ENCODE measurements around the gene EFNA3.
A peak's percentile ranks its signal among the peaks of the same experiment; 100 is the strongest.

The EFNA3 gene

GRCh38 chr1:155064832-155065429 is 13.7 kb upstream of the EFNA3 start:
- no peak overlapping the region for H2AK5ac ChIP-seq (ENCODE audit: low read length, severe bottlenecking)
- H2BK120ac ChIP-seq (ENCODE audit: low read depth, low read length), result no peak overlapping the region
- no peak overlapping the region for H2BK15ac ChIP-seq (ENCODE audit: low read depth, poor library complexity, severe bottlenecking)
- H2AFZ ChIP-seq (ENCODE audit: low read depth, low read length), result no peak overlapping the region
- no peaks in the 10 kb centered on the region for H3K27me3 ChIP-seq (ENCODE audit: control insufficient read depth in 1 of 2, insufficient read depth in 1 of 2, low read length in 2 of 2)
- H3K4ac ChIP-seq (ENCODE audit: low read depth in 1 of 2, low read length in 2 of 2), result no peak overlapping the region
- no peaks in the 10 kb centered on the region for H3K9me3 ChIP-seq (ENCODE audit: control insufficient read depth, low read length)
- no peak for DNase-seq
- no peak overlapping the region for H4K91ac ChIP-seq (ENCODE audit: low read length)
- peak overlapping the region; percentile 11 for H3K4me2 ChIP-seq (ENCODE audit: low read length, poor library complexity, severe bottlenecking)
- H3K14ac ChIP-seq (ENCODE audit: low read length in 2 of 2), result no peak overlapping the region
- H3K18ac ChIP-seq (ENCODE audit: low read depth in 1 of 2, low read length in 2 of 2), result no peak overlapping the region
- no peak overlapping the region for H4K8ac ChIP-seq (ENCODE audit: low read length)
- H3K4me1 ChIP-seq (ENCODE audit: control insufficient read depth, insufficient read depth, low read depth, low read length), result peaks cover 23% of the 10 kb centered on the region
- peaks cover 13 to 45% of the 10 kb centered on the region in 2 experiments for H3K36me3 ChIP-seq (ENCODE audit: control insufficient read depth in 1 of 2, insufficient read depth in 2 of 2, low read depth in 1 of 2, low read length in 2 of 2)
- H2BK5ac ChIP-seq (ENCODE audit: low read depth, low read length, poor library complexity, severe bottlenecking), result no peak overlapping the region
- peak overlapping the region; percentile 92 for H3K9ac ChIP-seq (ENCODE audit: low read length)
- H3K79me1 ChIP-seq (replicated peaks; ENCODE audit: low read length, poor library complexity, severe bottlenecking), result peaks cover 12% of the 10 kb centered on the region
- 83% methylated on average over 3 of the region's 5 CpGs for WGBS
- H3K27ac ChIP-seq (ENCODE audit: low read length, poor library complexity, severe bottlenecking), result no peak overlapping the region
- H2BK12ac ChIP-seq (ENCODE audit: low read length in 2 of 2), result no peak overlapping the region
- H3K23ac ChIP-seq (ENCODE audit: low read length in 2 of 2), result no peak overlapping the region
- H3K4me3 ChIP-seq (ENCODE audit: insufficient read depth in 1 of 2, low read depth in 1 of 2, low read length in 2 of 2), result peak overlapping the region in 1 of 2 experiments; percentile 92

- H2BK120ac ChIP-seq (ENCODE audit: low read depth, low read length), result no peak overlapping the region
- no peak overlapping the region for H2BK15ac ChIP-seq (ENCODE audit: low read depth, poor library complexity, severe bottlenecking)
- no peak overlapping the region for H2BK12ac ChIP-seq (ENCODE audit: low read length in 2 of 2)
- WGBS, result 94% methylated on average over 8 of the region's 8 CpGs
- H3K4me2 ChIP-seq (ENCODE audit: low read length, poor library complexity, severe bottlenecking), result no peak overlapping the region
- peaks cover 35% of the 10 kb centered on the region for H3K4me1 ChIP-seq (ENCODE audit: control insufficient read depth, insufficient read depth, low read depth, low read length)
- peaks cover 12% of the 10 kb centered on the region for H3K79me1 ChIP-seq (replicated peaks; ENCODE audit: low read length, poor library complexity, severe bottlenecking)
- H3K4me3 ChIP-seq (ENCODE audit: insufficient read depth in 1 of 2, low read depth in 1 of 2, low read length in 2 of 2), result no peak overlapping the region
- peaks cover 3 to 34% of the 10 kb centered on the region in 2 experiments for H3K36me3 ChIP-seq (ENCODE audit: control insufficient read depth in 1 of 2, insufficient read depth in 2 of 2, low read depth in 1 of 2, low read length in 2 of 2)
- no peak overlapping the region for H2AK5ac ChIP-seq (ENCODE audit: low read length, severe bottlenecking)
- no peak overlapping the region for H3K27ac ChIP-seq (ENCODE audit: low read length, poor library complexity, severe bottlenecking)
- no peak overlapping the region for H4K8ac ChIP-seq (ENCODE audit: low read length)
- DNase-seq, result no peak
- H2AFZ ChIP-seq (ENCODE audit: low read depth, low read length), result no peak overlapping the region
- no peak overlapping the region for H3K18ac ChIP-seq (ENCODE audit: low read depth in 1 of 2, low read length in 2 of 2)
- no peak overlapping the region for H3K14ac ChIP-seq (ENCODE audit: low read length in 2 of 2)
- no peak overlapping the region for H3K9ac ChIP-seq (ENCODE audit: low read length)
- H2BK5ac ChIP-seq (ENCODE audit: low read depth, low read length, poor library complexity, severe bottlenecking), result no peak overlapping the region
- no peak overlapping the region for H4K91ac ChIP-seq (ENCODE audit: low read length)
- no peak overlapping the region for H3K23ac ChIP-seq (ENCODE audit: low read length in 2 of 2)
- H3K4ac ChIP-seq (ENCODE audit: low read depth in 1 of 2, low read length in 2 of 2), result no peak overlapping the region
- H3K9me3 ChIP-seq (ENCODE audit: control insufficient read depth, low read length), result no peaks in the 10 kb centered on the region
- peaks cover 0 to 12% of the 10 kb centered on the region in 2 experiments for H3K27me3 ChIP-seq (ENCODE audit: control insufficient read depth in 1 of 2, insufficient read depth in 1 of 2, low read length in 2 of 2)
Observed at GRCh38 chr1:155066777-155067176, 11.9 kb upstream of the EFNA3 start.

GRCh38 chr1:155068599-155068998 is 10.0 kb upstream of the EFNA3 start:
- DNase-seq, result no peak
- Histone ChIP-seq H3K18ac (ENCODE audit: low read depth in 1 of 2, low read length in 2 of 2) (no peak overlapping the region), H3K14ac (ENCODE audit: low read length in 2 of 2) (no peak overlapping the region), H3K9ac (ENCODE audit: low read length) (no peak overlapping the region), H2AK5ac (ENCODE audit: low read length, severe bottlenecking) (no peak overlapping the region), H3K4ac (ENCODE audit: low read depth in 1 of 2, low read length in 2 of 2) (no peak overlapping the region), H3K27ac (ENCODE audit: low read length, poor library complexity, severe bottlenecking) (no peak overlapping the region), H3K27me3 (ENCODE audit: control insufficient read depth in 1 of 2, insufficient read depth in 1 of 2, low read length in 2 of 2) (peaks cover 4 to 31% of the 10 kb centered on the region in 2 experiments), H3K9me3 (ENCODE audit: control insufficient read depth, low read length) (no peaks in the 10 kb centered on the region), H3K23ac (ENCODE audit: low read length in 2 of 2) (no peak overlapping the region), H2BK15ac (ENCODE audit: low read depth, poor library complexity, severe bottlenecking) (no peak overlapping the region), H3K4me3 (ENCODE audit: insufficient read depth in 1 of 2, low read depth in 1 of 2, low read length in 2 of 2) (no peak overlapping the region), H2BK5ac (ENCODE audit: low read depth, low read length, poor library complexity, severe bottlenecking) (no peak overlapping the region), H4K91ac (ENCODE audit: low read length) (no peak overlapping the region), H3K4me2 (ENCODE audit: low read length, poor library complexity, severe bottlenecking) (no peak overlapping the region), H3K79me1 (replicated peaks; ENCODE audit: low read length, poor library complexity, severe bottlenecking) (peaks cover 12% of the 10 kb centered on the region), H2AFZ (ENCODE audit: low read depth, low read length) (no peak overlapping the region), H3K36me3 (ENCODE audit: control insufficient read depth in 1 of 2, insufficient read depth in 2 of 2, low read depth in 1 of 2, low read length in 2 of 2) (peaks cover 3 to 34% of the 10 kb centered on the region in 2 experiments), H3K4me1 (ENCODE audit: control insufficient read depth, insufficient read depth, low read depth, low read length) (peaks cover 20% of the 10 kb centered on the region), H2BK12ac (ENCODE audit: low read length in 2 of 2) (no peak overlapping the region), H2BK120ac (ENCODE audit: low read depth, low read length) (no peak overlapping the region), H4K8ac (ENCODE audit: low read length) (no peak overlapping the region)
- 79% methylated on average over 3 of the region's 3 CpGs for WGBS

- WGBS, result 93% methylated on average over 4 of the region's 7 CpGs
- peaks cover 7 to 37% of the 10 kb centered on the region in 2 experiments for H3K27me3 ChIP-seq (ENCODE audit: control insufficient read depth in 1 of 2, insufficient read depth in 1 of 2, low read length in 2 of 2)
- DNase-seq, result no peak
Observed at GRCh38 chr1:155069551-155070157, 9.0 kb upstream of the EFNA3 start.

More at GRCh38 chr1:155069551-155070157, 9.0 kb upstream of the EFNA3 start:
- H2BK5ac ChIP-seq (ENCODE audit: low read depth, low read length, poor library complexity, severe bottlenecking), result no peak overlapping the region
- no peak overlapping the region for H3K4me3 ChIP-seq (ENCODE audit: insufficient read depth in 1 of 2, low read depth in 1 of 2, low read length in 2 of 2)
- H3K23ac ChIP-seq (ENCODE audit: low read length in 2 of 2), result no peak overlapping the region
- peaks cover 20% of the 10 kb centered on the region for H3K4me1 ChIP-seq (ENCODE audit: control insufficient read depth, insufficient read depth, low read depth, low read length)
- no peak overlapping the region for H3K4ac ChIP-seq (ENCODE audit: low read depth in 1 of 2, low read length in 2 of 2)
- peaks cover 3 to 34% of the 10 kb centered on the region in 2 experiments for H3K36me3 ChIP-seq (ENCODE audit: control insufficient read depth in 1 of 2, insufficient read depth in 2 of 2, low read depth in 1 of 2, low read length in 2 of 2)
- no peak overlapping the region for H4K8ac ChIP-seq (ENCODE audit: low read length)
- no peak overlapping the region for H3K4me2 ChIP-seq (ENCODE audit: low read length, poor library complexity, severe bottlenecking)
- H3K27ac ChIP-seq (ENCODE audit: low read length, poor library complexity, severe bottlenecking), result no peak overlapping the region
- peaks cover 12% of the 10 kb centered on the region for H3K79me1 ChIP-seq (replicated peaks; ENCODE audit: low read length, poor library complexity, severe bottlenecking)
- no peak overlapping the region for H2AFZ ChIP-seq (ENCODE audit: low read depth, low read length)
- H2AK5ac ChIP-seq (ENCODE audit: low read length, severe bottlenecking), result no peak overlapping the region
- no peak overlapping the region for H3K9ac ChIP-seq (ENCODE audit: low read length)
- H3K9me3 ChIP-seq (ENCODE audit: control insufficient read depth, low read length), result no peaks in the 10 kb centered on the region
- H2BK15ac ChIP-seq (ENCODE audit: low read depth, poor library complexity, severe bottlenecking), result no peak overlapping the region
- no peak overlapping the region for H4K91ac ChIP-seq (ENCODE audit: low read length)
- no peak overlapping the region for H2BK12ac ChIP-seq (ENCODE audit: low read length in 2 of 2)
- no peak overlapping the region for H3K18ac ChIP-seq (ENCODE audit: low read depth in 1 of 2, low read length in 2 of 2)
- H3K14ac ChIP-seq (ENCODE audit: low read length in 2 of 2), result no peak overlapping the region
- H2BK120ac ChIP-seq (ENCODE audit: low read depth, low read length), result no peak overlapping the region
